MM.1S (cell line): ENCODE data around the gene POLE4.
A peak's percentile ranks its signal among the peaks of the same experiment; 100 is the strongest.

ENCODE experiments used
- DNase-seq: peaks from one replicate; pipeline ENCODE4 v3.0.0-alpha.2; 2015
- H2AFZ ChIP-seq: fragments of 300-600 bp; sonication (generic); 2 replicates; pipeline ENCODE4 v1.6.0; 2016; ENCODE audit warnings: antibody characterized with exemption, low read length
- H3F3A ChIP-seq: fragments of 300-600 bp; sonication (generic); 2 replicates; pipeline ENCODE4 v1.6.1; 2016; ENCODE audit warnings: mild to moderate bottlenecking, antibody characterized with exemption, low read length, moderate library complexity, mixed read lengths; ENCODE audit not compliant: insufficient read depth
- H3K27ac ChIP-seq: fragments of 300-600 bp; sonication (generic); 2 replicates; pipeline ENCODE4 v1.5.1; 2016; ENCODE audit warnings: mild to moderate bottlenecking, low read length
- H3K27me3 ChIP-seq: fragments of 300-600 bp; sonication (generic); replicated peaks from 2 replicates; pipeline ENCODE4 v1.6.0; 2016; ENCODE audit warnings: low read length; ENCODE audit not compliant: insufficient read depth
- H3K36me3 ChIP-seq: fragments of 300-600 bp; sonication (generic); replicated peaks from 2 replicates; pipeline ENCODE4 v1.6.1; 2016; ENCODE audit warnings: mild to moderate bottlenecking, low read length, mixed read lengths; ENCODE audit not compliant: insufficient read depth
- H3K4me1 ChIP-seq: fragments of 300-600 bp; sonication (generic); 2 replicates; pipeline ENCODE4 v1.6.1; 2016; ENCODE audit warnings: low read length, mixed read lengths
- H3K4me2 ChIP-seq: fragments of 300-600 bp; sonication (generic); 2 replicates; pipeline ENCODE4 v1.6.0; 2016; ENCODE audit warnings: low read depth, low read length
- H3K4me3 ChIP-seq: fragments of 300-600 bp; sonication (generic); 2 replicates; pipeline ENCODE4 v1.5.1; 2016; ENCODE audit warnings: low read length, mixed read lengths
- H3K79me2 ChIP-seq: fragments of 300-600 bp; sonication (generic); 2 replicates; pipeline ENCODE4 v1.6.1; 2016; ENCODE audit warnings: mixed run types, low read length, mixed read lengths
- H3K9ac ChIP-seq: fragments of 300-600 bp; sonication (generic); 2 replicates; pipeline ENCODE4 v1.6.1; 2016; ENCODE audit warnings: low read length, mixed read lengths
- H3K9me2 ChIP-seq: fragments of 300-600 bp; sonication (generic); replicated peaks from 2 replicates; pipeline ENCODE4 v1.6.1; 2016; ENCODE audit warnings: mild to moderate bottlenecking, low read length, mixed read lengths; ENCODE audit not compliant: insufficient read depth
- H3K9me3 ChIP-seq: fragments of 300-600 bp; sonication (generic); replicated peaks from 2 replicates; pipeline ENCODE4 v1.6.1; 2016; ENCODE audit warnings: mild to moderate bottlenecking, low read length, mixed read lengths; ENCODE audit not compliant: insufficient read depth
- H4K20me1 ChIP-seq: fragments of 300-600 bp; sonication (generic); 2 replicates; pipeline ENCODE4 v1.6.1; 2016; ENCODE audit warnings: mild to moderate bottlenecking, low read length, moderate library complexity, mixed read lengths; ENCODE audit not compliant: insufficient read depth
- EZH2 ChIP-seq: fragments of 300-600 bp; sonication (generic); optimal IDR thresholded peaks from 2 replicates; pipeline ENCODE3; 2017; ENCODE audit warnings: low read depth, mild to moderate bottlenecking, antibody characterized with exemption, low read length, mixed read lengths
- EZH2phosphoT487 ChIP-seq: fragments of 300-600 bp; sonication (generic); IDR thresholded peaks from 2 replicates; pipeline ENCODE4 v1.6.1; 2018; ENCODE audit warnings: antibody characterized with exemption, low read length
- TF ChIP-seq, protein P1 (sequence below): fragments of 300-600 bp; sonication (generic); IDR thresholded peaks from 2 replicates; pipeline ENCODE4 v1.5.1; 2016; ENCODE audit warnings: antibody characterized with exemption, low read length, mixed read lengths

Gene POLE4, protein sequence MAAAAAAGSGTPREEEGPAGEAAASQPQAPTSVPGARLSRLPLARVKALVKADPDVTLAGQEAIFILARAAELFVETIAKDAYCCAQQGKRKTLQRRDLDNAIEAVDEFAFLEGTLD

DNA sequence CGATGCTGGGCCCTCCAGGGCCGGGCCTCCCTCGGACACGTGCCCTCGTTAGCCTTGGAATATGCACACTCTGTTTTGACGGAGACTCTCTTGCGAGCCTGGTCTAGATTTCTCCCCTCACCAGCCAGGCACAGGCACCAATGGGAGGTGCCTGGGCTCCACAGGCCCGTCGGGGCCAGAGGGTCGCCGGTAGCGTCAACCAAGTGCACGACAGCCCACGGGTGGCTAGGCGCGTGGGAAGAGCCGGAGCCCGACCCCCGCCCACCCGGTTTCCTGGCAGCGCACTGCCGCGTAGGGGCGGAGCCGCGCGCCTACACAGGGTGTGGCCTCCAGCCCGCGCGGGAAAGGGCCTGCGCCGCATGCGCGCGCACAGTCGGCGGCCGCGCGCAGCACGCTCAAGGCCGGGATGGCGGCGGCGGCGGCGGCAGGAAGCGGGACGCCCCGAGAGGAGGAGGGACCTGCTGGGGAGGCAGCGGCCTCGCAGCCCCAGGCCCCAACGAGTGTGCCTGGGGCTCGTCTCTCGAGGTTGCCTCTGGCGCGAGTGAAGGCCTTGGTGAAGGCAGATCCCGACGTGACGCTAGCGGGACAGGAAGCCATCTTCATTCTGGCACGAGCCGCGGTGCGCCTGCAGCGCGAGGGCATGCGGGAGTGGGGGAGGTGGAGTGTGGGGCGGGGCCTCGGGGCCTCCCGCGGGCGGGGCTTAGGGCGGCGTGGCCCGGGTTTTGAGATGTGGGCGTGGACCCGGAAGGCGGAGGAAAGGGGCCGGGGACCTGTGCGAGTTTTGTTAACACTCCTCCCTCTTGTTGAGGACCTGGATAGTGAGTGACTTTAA lies at the start of gene POLE4:
Gene POLE4, plus strand, starts transcription at position 370 of the 832 bp plus-strand sequence. Its CDS starts 37 bp downstream, at position 407.
- Histone ChIP-seq H3K9ac (peak within 1 kb of the TSS; percentile 91), H3K9me3 (no peaks in the 10 kb centered on the region), H3K79me2 (no peaks in the 10 kb centered on the region), H3K27me3 (no peaks in the 10 kb centered on the region), H3K4me2 (peak within 1 kb of the TSS; percentile 72), H3K4me3 (peak within 1 kb of the TSS; percentile 85), H2AFZ (peak within 1 kb of the TSS; percentile 63), H3K36me3 (no peaks in the 10 kb centered on the region), H3K9me2 (no peaks in the 10 kb centered on the region), H3K27ac (peak within 1 kb of the TSS; percentile 80; the same call in 1 of the 2 replicates), H4K20me1 (no peaks in the 10 kb centered on the region), H3F3A (no peaks in the 10 kb centered on the region), H3K4me1 (peaks cover 8% of the 10 kb centered on the region; the same call in 1 of the 2 replicates)
- peak; percentile 91 for DNase-seq
- TF ChIP-seq EZH2 (no peak), EZH2phosphoT487 (no peak)
- TF ChIP-seq, protein P1, sequence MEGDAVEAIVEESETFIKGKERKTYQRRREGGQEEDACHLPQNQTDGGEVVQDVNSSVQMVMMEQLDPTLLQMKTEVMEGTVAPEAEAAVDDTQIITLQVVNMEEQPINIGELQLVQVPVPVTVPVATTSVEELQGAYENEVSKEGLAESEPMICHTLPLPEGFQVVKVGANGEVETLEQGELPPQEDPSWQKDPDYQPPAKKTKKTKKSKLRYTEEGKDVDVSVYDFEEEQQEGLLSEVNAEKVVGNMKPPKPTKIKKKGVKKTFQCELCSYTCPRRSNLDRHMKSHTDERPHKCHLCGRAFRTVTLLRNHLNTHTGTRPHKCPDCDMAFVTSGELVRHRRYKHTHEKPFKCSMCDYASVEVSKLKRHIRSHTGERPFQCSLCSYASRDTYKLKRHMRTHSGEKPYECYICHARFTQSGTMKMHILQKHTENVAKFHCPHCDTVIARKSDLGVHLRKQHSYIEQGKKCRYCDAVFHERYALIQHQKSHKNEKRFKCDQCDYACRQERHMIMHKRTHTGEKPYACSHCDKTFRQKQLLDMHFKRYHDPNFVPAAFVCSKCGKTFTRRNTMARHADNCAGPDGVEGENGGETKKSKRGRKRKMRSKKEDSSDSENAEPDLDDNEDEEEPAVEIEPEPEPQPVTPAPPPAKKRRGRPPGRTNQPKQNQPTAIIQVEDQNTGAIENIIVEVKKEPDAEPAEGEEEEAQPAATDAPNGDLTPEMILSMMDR = no peak

DNA sequence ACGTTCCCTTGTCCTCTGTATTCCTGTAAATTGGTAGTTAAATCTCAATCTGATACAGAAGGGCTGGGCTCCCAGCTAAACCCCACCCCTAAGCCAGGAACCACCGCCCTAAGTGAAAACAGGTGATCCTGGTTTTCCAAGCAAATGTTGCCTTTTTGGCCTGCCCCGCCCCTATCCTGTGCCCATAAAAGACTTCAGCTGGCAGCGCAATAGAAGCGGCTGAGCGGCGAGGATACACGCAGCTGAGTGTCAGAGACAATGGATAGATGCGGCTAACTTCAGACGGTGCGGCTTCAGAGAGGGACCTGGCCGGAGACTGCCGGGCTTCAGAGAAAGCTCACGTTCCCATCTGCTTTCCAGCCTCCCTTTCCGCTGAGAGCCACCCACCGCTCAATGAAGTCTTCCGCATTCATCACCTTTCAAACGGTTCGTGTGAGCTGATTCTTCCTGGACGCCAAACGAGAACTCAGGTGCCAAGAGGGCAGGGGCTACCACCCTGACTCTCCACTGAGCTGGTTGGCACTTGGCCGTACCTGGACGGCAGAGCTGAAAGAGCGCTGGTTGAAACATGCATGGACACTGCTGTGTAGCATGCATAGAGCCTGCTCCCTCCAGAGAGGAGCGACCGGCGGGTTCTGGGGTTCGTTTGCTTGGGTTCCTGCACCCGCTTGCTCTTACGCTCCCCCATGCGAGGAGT lies 49.5 kb upstream of the POLE4 start:
- Histone ChIP-seq H3K9me3 (no peaks in the 10 kb centered on the region), H3K4me1 (no peaks in the 10 kb centered on the region), H3K27me3 (no peaks in the 10 kb centered on the region), H3K4me3 (no peak overlapping the region), H3K9me2 (no peaks in the 10 kb centered on the region), H3K9ac (no peak overlapping the region), H3F3A (no peaks in the 10 kb centered on the region), H4K20me1 (no peaks in the 10 kb centered on the region), H3K79me2 (no peaks in the 10 kb centered on the region), H3K4me2 (no peak overlapping the region), H2AFZ (no peak overlapping the region), H3K36me3 (no peaks in the 10 kb centered on the region), H3K27ac (no peak overlapping the region)
- TF ChIP-seq, protein P1 = no peak
- TF ChIP-seq EZH2phosphoT487 (no peak), EZH2 (no peak)
- DNase-seq = no peak

DNA sequence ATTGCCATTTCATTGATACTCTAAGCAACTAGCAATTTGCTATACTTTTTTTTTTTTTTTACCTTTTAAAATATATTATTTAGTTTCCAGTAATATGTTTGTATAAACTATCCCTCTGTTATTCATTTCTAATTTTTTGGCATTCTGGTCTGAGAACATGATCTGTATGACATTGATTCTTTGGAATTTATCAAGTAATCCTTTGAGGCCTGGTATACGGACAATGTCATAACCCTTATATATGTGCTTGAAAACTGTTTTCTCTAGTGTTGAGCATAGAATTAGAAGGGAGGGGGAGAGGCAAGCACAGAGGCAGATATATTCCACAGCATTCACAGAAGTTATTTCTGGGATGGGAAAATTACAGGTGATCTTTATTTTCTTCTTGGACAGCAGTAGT lies 48.2 kb upstream of the POLE4 start:
- Histone ChIP-seq H3K27ac (no peak overlapping the region), H3K4me3 (no peak overlapping the region), H3K9me2 (no peaks in the 10 kb centered on the region), H3K9me3 (no peaks in the 10 kb centered on the region), H3K27me3 (no peaks in the 10 kb centered on the region), H2AFZ (no peak overlapping the region), H3K79me2 (no peaks in the 10 kb centered on the region), H4K20me1 (no peaks in the 10 kb centered on the region), H3K9ac (no peak overlapping the region), H3K4me2 (no peak overlapping the region), H3K4me1 (no peaks in the 10 kb centered on the region), H3F3A (no peaks in the 10 kb centered on the region), H3K36me3 (no peaks in the 10 kb centered on the region)
- no peak for DNase-seq
- TF ChIP-seq, protein P1 = no peak
